ENCODE measurements around the gene TEX2. TPM values are rescaled to one million over a fixed set of nuclear protein-coding genes. Genes with fewer than 3 reads are reported as not detected.

Gene TEX2
- total RNA-seq, 4 donors from 2014 or later, result 29.9 to 59.2 (median 39.9) TPM

DNA sequence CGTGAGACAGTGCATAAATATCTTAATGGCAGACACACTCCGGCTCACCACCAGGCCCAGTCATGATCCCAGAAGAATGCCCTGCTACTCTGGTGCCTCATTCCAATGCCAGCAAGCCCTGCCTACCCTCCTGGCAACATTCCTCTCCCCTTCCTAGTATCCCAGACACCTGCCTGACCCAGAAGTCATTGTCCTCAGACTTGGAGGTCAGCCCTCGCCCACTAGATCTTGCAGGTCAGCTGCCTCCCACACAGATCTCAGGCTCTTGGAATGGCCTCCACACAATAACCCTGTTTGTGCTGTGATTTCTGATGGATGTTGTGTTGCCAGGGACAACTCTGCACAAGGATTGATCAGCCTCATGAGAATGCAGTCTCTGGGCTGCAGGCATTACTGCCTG lies 1.8 kb upstream of the TEX2 start:
- intact Hi-C loops (cut with DNase I; ENCODE audit: low total_unique reads), result no loop called here
- TF ChIP-seq POLR2A (IDR thresholded peaks at IDR 0.05), result no peak
- TF ChIP-seq, protein P1, sequence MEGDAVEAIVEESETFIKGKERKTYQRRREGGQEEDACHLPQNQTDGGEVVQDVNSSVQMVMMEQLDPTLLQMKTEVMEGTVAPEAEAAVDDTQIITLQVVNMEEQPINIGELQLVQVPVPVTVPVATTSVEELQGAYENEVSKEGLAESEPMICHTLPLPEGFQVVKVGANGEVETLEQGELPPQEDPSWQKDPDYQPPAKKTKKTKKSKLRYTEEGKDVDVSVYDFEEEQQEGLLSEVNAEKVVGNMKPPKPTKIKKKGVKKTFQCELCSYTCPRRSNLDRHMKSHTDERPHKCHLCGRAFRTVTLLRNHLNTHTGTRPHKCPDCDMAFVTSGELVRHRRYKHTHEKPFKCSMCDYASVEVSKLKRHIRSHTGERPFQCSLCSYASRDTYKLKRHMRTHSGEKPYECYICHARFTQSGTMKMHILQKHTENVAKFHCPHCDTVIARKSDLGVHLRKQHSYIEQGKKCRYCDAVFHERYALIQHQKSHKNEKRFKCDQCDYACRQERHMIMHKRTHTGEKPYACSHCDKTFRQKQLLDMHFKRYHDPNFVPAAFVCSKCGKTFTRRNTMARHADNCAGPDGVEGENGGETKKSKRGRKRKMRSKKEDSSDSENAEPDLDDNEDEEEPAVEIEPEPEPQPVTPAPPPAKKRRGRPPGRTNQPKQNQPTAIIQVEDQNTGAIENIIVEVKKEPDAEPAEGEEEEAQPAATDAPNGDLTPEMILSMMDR (IDR thresholded peaks at IDR 0.05), result no peak
- 59% methylated on average over 3 of the region's 3 CpGs for WGBS, 2 donors
- no peak for DNase-seq (ENCODE audit: low spot score in 2 of 2)
- H3K4me3 ChIP-seq (ENCODE audit: low read depth, poor library complexity, severe bottlenecking), result no peak overlapping the region

DNA sequence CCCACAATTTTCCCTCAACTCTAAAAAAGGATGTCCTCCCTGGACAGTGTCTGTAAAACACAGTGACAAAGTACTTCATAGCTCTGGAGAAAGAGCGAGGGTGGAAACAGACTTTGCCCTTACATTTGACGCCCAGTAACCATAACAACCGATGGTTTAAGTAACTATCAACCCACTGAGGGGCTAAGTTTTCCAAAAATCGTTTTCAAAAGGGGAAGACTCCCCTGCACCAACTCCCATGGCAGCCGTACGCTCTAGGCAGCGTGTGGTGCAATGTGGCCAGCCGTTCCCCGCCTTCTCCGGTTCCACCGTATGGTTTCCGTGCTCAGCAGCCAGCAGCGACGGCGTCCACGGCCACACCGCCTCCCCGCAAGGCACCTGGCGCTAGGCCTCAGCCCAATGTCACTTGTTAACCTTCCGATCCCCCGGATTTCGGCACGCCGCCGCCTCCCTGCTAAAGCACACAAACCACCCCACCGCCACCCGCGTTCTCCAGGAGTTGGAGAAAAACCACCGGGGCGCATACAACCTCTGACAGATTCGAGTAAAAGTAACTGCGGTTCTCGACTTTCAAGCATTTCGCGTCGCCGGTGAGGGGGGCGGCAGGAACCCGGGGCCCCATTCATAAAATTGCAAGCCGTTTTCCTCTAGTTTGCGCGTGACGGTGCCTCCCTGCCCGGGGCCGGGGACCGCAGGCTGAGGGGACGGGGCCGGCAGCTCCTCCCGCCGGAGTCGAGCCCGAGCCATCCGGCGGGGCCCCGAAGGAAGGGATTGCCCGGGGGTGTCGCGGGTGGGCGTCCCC lies 661 bp downstream of the TEX2 start:
- intact Hi-C loops (cut with DNase I; ENCODE audit: low total_unique reads), result no loop called here
- peak; percentile 43 to 93 for DNase-seq (ENCODE audit: low spot score in 2 of 2)

GRCh38 chr17:64261417-64262145 lies 1.5 kb downstream of the TEX2 start:
- intact Hi-C loops (cut with DNase I; ENCODE audit: low total_unique reads), result no loop called here
- 57 to 62% methylated on average over 6 of the region's 6 CpGs for WGBS, 2 donors

More for the DNA sequence above, 661 bp downstream of the TEX2 start:
- peak overlapping the region; percentile 90 for H3K4me3 ChIP-seq (ENCODE audit: low read depth, poor library complexity, severe bottlenecking)
- TF ChIP-seq, protein P1 (IDR thresholded peaks at IDR 0.05), result no peak
- no peak for TF ChIP-seq POLR2A (IDR thresholded peaks at IDR 0.05)
- 0 to 1% methylated on average over 40 to 44 of the region's 59 CpGs for WGBS, 2 donors

GRCh38 chr17:64260886-64261285 lies 2.2 kb downstream of the TEX2 start:
- intact Hi-C loops (cut with DNase I; ENCODE audit: low total_unique reads), result no loop called here
- H3K4me3 ChIP-seq (ENCODE audit: low read depth, poor library complexity, severe bottlenecking), result no peak overlapping the region
- DNase-seq (ENCODE audit: low spot score in 2 of 2), result no peak
- TF ChIP-seq POLR2A (IDR thresholded peaks at IDR 0.05), result no peak
- TF ChIP-seq, protein P1 (IDR thresholded peaks at IDR 0.05), result no peak
- WGBS, 2 donors, result 70 to 77% methylated on average over 1 of the region's 1 CpG

More at GRCh38 chr17:64261417-64262145, 1.5 kb downstream of the TEX2 start:
- TF ChIP-seq POLR2A (IDR thresholded peaks at IDR 0.05), result no peak
- TF ChIP-seq, protein P1 (IDR thresholded peaks at IDR 0.05), result no peak
- H3K4me3 ChIP-seq (ENCODE audit: low read depth, poor library complexity, severe bottlenecking), result no peak overlapping the region
- DNase-seq (ENCODE audit: low spot score in 2 of 2), result no peak

GRCh38 chr17:64259922-64260321 lies 3.1 kb downstream of the TEX2 start:
- WGBS, 2 donors, result 34 to 48% methylated on average over 3 of the region's 3 CpGs
- no peak overlapping the region for H3K4me3 ChIP-seq (ENCODE audit: low read depth, poor library complexity, severe bottlenecking)
- DNase-seq (ENCODE audit: low spot score in 2 of 2), result no peak
- no peak for TF ChIP-seq POLR2A (IDR thresholded peaks at IDR 0.05)
- TF ChIP-seq, protein P1 (IDR thresholded peaks at IDR 0.05), result no peak
- intact Hi-C loops (cut with DNase I; ENCODE audit: low total_unique reads), result loop anchor here (10.0 kb wide), 1 partner anchor 105 kb away; no protein-coding TSS in a partner anchor
